Heart left ventricle (tissue), 13 donors: ENCODE measurements around the gene ARAP1.

ENCODE experiments used
- POLR2A ChIP-seq, 2 donors: fragments of 450-650 bp; IDR thresholded peaks; one replicate each; pipeline ENCODE4 v1.6.1; 2017; ENCODE audit warnings: antibody characterized with exemption in 2 of 2, mild to moderate bottlenecking in 2 of 2, moderate library complexity in 2 of 2
- TF ChIP-seq, protein P1 (sequence below), 12 donors: fragments of 200-600 bp; sonication (generic) in 4 of 12; IDR thresholded peaks; one replicate each; pipeline versions ENCODE4 v1.5.0 to v1.8.0; 2018 to 2022; ENCODE audit warnings: antibody characterized with exemption in 12 of 12, mild to moderate bottlenecking in 5 of 12
- donor health status: ischemic (EF 13 %, LVEDD 7.1; RV severe dilation, severe dysfunction).
- donor health status: DM: no; HTN: yes; CAD: no.
- donor health status: DM: no; HTN: no; CAD: no.
- donor health status: ischemic (EF 25% LVEDD 6.9; RV normal size, moderate dysfunction).
- donor health status: ischemic (EF 25% LVEDD 5.7; RV mildly dilated, moderate dysfunction).
- donor health status: ischemic (EF 35%, LVEDD 5.7; RV mildly dilated, moderate dysfunction).
- donor health status: nonischemic (EF 11% LVEDD 7.7; RV severe dilation, severe dysfunction).
- donor health status: DM: yes; HTN: yes; CAD: no.
- donor health status: PGD.
- donor health status: ischemic (EF 29% LVEDD 5.4; RV normal size, mild dysfunction).
- donor health status: nonischemic (EF 23%, LVEDD 6.1; RV moderate dilation, normal function).

DNA sequence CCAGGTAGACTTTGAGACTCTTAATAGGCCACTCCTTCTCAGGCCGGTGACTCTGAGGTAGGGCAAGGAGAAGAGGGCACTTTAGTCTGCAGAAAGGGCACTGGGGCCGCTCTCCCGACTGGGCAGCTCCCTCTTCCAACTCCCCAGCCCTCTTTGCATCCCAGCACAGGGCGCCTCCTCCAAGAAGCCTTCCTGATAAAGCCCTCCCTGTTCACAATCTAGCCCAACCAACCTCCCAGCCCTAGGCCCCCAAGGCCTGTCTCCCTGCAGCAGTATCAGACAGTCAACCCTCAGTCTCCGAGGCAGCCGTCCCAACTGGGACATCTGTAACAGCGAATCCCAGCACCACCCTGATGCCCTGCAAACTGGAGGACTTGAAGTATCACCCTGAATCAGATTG, 63.7 kb downstream of the ARAP1 start:
- TF ChIP-seq, protein P1, sequence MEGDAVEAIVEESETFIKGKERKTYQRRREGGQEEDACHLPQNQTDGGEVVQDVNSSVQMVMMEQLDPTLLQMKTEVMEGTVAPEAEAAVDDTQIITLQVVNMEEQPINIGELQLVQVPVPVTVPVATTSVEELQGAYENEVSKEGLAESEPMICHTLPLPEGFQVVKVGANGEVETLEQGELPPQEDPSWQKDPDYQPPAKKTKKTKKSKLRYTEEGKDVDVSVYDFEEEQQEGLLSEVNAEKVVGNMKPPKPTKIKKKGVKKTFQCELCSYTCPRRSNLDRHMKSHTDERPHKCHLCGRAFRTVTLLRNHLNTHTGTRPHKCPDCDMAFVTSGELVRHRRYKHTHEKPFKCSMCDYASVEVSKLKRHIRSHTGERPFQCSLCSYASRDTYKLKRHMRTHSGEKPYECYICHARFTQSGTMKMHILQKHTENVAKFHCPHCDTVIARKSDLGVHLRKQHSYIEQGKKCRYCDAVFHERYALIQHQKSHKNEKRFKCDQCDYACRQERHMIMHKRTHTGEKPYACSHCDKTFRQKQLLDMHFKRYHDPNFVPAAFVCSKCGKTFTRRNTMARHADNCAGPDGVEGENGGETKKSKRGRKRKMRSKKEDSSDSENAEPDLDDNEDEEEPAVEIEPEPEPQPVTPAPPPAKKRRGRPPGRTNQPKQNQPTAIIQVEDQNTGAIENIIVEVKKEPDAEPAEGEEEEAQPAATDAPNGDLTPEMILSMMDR (IDR thresholded peaks at IDR 0.05): no peak
- no peak for TF ChIP-seq POLR2A (IDR thresholded peaks at IDR 0.05)
